Stomach (tissue), 4 donors: ENCODE results near the gene DNAJB8.

Experiments used
- CTCF ChIP-seq, 7 experiments: fragments of 450-650 bp in 4 of 7; fragments of 200-600 bp in 3 of 7; sonication (generic) in 3 of 7; IDR thresholded peaks; one replicate each; pipeline ENCODE4 v1.5.1; 2016 to 2019; ENCODE audit warnings: antibody characterized with exemption in 7 of 7, control low read depth in 2 of 7, mild to moderate bottlenecking in 1 of 7
- POLR2AphosphoS5 ChIP-seq, 3 donors: sonication (generic); formaldehyde crosslinking; IDR thresholded peaks; one replicate each; pipeline ENCODE4 v1.6.1; 2016; ENCODE audit warnings: antibody characterized with exemption in 3 of 3

GRCh38 chr3:128415773-128416577 lies 50.7 kb downstream of the DNAJB8 start:
- TF ChIP-seq POLR2AphosphoS5 (IDR thresholded peaks at IDR 0.05), result no peak
- TF ChIP-seq CTCF (IDR thresholded peaks at IDR 0.05), result no peak
